ENCODE results near the gene HIVEP3.
"Not testable (repeated sequence)": the region's sequence is repeated elsewhere in the genome, so short reads cannot be mapped to it uniquely, and the experiment has no call there.

HIVEP3 gene

GRCh38 chr1:41918450-41919043 is at the start of gene HIVEP3:
Gene HIVEP3, minus strand, starts transcription at chr1:41918922.
- in situ Hi-C loops (cut with MboI; ENCODE audit: low sequenced_read_pairs) = no loop called here

GRCh38 chr1:41964400-41964799 is 45.7 kb upstream of the HIVEP3 start:
- in situ Hi-C loops (cut with MboI; ENCODE audit: low sequenced_read_pairs) = no loop called here

DNA sequence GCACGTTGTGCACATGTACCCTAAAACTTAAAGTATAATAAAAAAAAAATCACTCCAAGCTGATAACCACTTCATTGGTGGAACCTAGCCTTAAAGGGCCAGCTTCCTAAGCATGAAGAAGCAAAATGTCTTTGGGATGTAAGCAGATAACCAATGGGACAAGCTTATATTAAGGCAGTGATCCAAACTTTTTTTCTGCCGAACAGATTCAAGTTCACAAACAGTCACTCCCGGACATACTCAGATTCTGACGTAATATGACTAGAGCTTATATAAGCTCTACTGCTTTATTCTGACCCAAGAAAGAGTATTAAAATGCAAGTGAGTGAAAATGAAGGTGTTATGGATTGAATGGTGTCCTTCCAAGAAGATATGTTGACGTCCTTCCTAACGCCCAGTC is 44.9 kb upstream of the HIVEP3 start:
- in situ Hi-C loops (cut with MboI; ENCODE audit: low sequenced_read_pairs) = no loop called here

- in situ Hi-C loops (cut with MboI; ENCODE audit: low sequenced_read_pairs) = no loop called here
These were observed 39.4 kb upstream of the HIVEP3 start for GRCh38 chr1:41958015-41958673.

DNA sequence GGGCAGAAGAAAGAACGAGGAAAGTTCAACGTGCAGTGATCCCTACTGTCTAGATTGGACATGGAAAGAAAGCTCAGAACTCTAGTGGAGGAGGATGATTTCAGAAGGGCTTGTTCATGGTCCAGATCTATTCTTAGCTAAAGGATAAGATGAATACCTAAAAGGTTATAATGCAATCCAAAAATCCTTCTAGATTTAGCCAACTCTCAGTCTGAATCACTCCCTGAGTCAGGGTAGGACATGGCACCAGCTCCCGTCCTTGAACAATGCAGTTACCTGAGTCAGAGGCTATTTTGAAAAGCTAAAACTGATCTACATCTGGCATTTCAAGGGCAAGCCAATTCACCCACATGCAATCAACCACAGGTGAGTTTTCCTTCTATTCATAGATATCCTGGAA is 38.8 kb upstream of the HIVEP3 start:
- in situ Hi-C loops (cut with MboI; ENCODE audit: low sequenced_read_pairs) = no loop called here

GRCh38 chr1:41955461-41956159 is 36.9 kb upstream of the HIVEP3 start:
- in situ Hi-C loops (cut with MboI; ENCODE audit: low sequenced_read_pairs) = no loop called here

GRCh38 chr1:41954533-41954944 is 35.8 kb upstream of the HIVEP3 start:
- in situ Hi-C loops (cut with MboI; ENCODE audit: low sequenced_read_pairs) = no loop called here

DNA sequence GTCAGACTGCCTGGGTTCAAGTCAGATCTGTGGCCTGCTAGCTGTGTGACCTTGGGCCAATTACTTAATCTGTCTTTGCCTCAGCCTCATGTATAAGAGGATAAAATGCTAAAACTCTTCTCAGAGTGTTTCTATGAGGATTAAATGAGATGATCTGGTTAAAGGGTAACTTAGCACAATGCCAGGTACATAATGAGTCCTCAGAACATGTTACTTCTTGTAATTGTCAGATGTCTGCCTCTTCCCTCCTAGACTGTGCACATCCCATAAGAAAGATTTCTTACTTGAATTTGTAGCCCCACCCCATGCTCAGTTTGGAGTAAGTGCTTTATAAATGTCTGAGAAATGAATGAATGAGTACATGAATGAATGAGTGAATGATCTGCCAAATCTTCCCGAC is 34.6 kb upstream of the HIVEP3 start:
- in situ Hi-C loops (cut with MboI; ENCODE audit: low sequenced_read_pairs) = no loop called here

- in situ Hi-C loops (cut with MboI; ENCODE audit: low sequenced_read_pairs) = no loop called here
These were observed 33.5 kb upstream of the HIVEP3 start for GRCh38 chr1:41952208-41952607.

DNA sequence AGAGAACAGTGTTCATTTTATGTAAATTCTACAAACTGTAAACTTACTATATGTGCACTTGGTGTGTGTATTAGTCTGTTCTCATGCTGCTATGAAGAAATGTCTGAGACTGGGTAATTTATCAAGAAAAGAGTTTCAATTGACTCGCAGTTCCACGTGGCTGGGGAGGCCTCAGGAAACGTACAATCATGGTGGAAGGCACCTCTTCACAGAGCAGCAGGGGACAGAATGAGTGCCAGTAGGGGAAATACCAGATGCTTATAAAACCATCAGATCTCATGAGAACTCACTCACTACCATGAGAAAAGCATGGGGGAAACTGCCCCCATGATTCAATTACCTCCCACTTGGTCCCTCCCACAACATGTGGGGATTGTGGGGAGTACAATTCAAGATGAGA is 32.8 kb upstream of the HIVEP3 start:
- in situ Hi-C loops (cut with MboI; ENCODE audit: low sequenced_read_pairs) = not testable (repeated sequence)

GRCh38 chr1:41950820-41951219 is 32.1 kb upstream of the HIVEP3 start:
- in situ Hi-C loops (cut with MboI; ENCODE audit: low sequenced_read_pairs) = no loop called here

DNA sequence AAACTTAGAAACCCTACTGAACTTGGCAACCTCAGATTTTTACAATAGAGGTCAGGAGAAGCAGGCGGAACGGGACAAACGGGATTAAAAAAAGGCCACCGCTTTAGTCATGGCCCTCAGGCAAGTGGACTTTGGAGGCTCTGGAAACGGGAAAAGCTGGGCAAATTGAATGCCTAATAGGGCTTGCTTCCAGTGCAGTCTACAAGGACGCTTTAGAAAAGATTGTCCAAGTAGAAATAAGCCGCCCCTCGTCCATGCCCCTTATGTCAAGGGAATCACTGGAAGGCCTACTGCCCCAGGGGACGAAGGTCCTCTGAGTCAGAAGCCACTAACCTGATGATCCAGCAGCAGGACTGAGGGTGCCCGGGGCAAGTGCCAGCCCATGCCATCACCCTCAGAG is 27.2 kb upstream of the HIVEP3 start:
- in situ Hi-C loops (cut with MboI; ENCODE audit: low sequenced_read_pairs) = not testable (repeated sequence)

DNA sequence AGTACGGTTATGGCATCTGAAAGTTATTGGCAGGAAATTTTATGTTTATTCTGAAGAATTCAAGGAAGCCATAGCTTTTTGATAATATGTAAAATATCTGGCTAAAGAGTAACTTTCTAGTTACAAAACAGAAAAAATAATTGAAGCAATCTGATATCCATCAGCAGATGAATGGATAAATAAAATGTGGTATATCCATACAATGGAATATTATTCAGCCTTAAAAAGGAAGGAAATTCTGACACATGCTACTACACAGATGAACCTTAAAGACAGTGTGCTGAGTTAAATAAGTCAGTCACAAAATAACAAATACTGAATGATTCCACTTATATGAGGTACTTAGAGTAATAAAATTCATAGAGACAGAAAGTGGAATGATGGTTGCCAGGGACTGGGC is 25.0 kb upstream of the HIVEP3 start:
- in situ Hi-C loops (cut with MboI; ENCODE audit: low sequenced_read_pairs) = no loop called here

DNA sequence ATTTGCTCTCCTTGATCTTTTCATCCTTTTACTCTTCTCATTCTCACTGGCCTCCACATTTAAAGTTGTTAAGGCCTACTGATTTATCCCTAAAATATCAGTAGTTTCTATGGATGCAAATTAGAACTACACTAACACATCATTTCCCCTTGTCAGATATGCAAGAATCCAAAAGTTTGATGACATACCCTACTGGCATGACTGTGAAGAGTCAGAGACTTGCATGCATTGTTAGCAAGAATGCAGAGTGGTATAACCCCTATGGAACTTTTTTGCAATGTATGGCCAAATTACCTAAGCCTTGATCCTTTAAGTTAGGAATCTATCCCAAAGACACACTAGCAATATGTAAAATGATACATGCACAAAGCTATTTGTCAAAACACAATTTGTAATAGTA is 23.6 kb upstream of the HIVEP3 start:
- in situ Hi-C loops (cut with MboI; ENCODE audit: low sequenced_read_pairs) = no loop called here

DNA sequence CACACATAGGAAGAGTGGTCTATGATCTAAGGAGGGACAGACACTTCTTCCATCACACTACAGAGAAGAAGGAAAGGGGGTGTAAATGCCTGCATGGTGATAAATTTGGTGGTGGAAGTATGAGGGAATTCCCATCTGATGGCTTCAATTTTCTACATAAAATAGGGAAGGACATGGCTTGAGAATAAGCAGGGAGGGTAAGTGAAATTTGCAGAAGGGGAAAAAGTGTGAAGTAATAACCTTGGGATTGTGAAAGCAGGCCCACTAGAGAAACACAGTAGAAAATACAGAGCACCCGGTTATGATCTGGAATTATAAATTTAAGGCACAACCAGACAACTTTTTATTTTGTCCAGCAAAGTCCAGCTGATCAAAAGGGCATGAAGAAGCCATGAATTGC is 22.7 kb upstream of the HIVEP3 start:
- in situ Hi-C loops (cut with MboI; ENCODE audit: low sequenced_read_pairs) = no loop called here

DNA sequence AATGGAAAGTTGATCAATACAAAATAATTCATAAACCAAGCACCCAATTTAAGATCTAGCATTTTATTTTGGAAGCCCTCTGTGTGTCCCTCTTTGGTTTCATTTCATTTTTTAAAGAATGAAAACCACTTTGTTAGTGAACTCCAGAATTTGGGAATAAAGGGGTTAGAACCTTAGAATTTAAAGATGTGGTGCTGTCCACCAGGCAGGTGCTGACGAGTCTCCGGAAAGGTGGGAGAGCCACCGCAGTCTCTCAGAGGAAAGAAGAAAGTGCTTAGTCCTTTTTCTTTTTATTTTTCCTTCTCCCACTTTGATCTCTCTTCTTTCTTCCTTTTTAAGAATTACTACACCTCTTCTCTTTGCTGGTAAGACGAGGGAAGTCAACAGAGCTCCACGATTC is 20.5 kb upstream of the HIVEP3 start:
- in situ Hi-C loops (cut with MboI; ENCODE audit: low sequenced_read_pairs) = no loop called here

DNA sequence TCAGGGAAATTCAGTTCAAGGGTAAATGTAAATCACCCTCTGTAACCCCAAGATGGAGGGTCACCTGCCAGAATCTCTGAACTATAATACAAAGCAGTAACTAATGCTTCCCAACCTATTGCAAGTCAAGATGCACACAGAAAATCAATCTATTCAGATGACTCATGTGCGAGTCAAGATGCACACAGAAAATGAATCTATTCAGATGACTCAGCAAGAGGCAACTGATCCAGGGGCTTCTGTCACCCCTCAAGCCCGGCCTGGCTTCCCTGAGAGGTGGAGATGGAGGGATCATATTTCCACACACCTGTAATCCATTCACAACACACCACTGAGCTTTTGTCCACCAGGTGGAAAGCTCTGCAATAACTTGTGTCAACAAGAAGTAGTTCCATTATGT is 17.4 kb upstream of the HIVEP3 start:
- in situ Hi-C loops (cut with MboI; ENCODE audit: low sequenced_read_pairs) = no loop called here

DNA sequence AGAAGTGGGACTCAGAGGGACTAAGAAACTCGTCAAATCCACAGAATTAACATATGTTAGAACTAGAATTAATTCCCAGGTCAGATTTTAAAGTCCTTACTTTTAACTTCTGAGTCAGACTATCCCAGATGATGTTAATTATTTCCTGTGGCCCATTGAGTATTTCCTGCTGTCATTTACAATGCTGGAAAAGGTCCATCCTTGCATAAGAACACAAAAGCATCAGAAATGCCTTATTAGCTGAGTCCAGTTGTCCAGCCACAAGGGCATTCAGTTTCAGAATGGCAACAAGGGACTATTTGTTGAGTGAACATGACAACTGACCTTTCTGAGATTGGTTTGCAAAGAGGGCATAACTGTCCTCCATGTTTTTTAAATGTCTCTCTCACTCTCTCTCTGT is 16.5 kb upstream of the HIVEP3 start:
- in situ Hi-C loops (cut with MboI; ENCODE audit: low sequenced_read_pairs) = no loop called here

GRCh38 chr1:41933106-41933505 is 14.4 kb upstream of the HIVEP3 start:
- in situ Hi-C loops (cut with MboI; ENCODE audit: low sequenced_read_pairs) = no loop called here

DNA sequence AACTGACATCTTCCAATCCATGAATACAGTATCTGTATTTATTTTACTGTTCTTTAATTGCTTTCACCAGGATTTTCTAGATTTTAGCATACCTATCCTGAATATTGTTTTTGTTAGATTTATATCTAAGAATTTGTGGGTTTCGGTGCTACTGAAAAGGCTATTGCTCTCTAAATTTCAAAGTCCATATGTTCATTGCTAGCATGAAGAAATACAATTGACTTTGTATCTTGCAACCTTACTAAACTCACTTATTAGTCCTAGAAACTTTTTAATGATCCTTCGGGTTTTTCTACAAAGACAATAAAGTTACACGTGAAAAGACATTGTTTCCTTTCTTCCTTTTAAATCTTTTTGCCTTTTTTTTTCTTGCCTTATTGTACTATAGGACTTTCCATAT is 12.9 kb upstream of the HIVEP3 start:
- in situ Hi-C loops (cut with MboI; ENCODE audit: low sequenced_read_pairs) = no loop called here

DNA sequence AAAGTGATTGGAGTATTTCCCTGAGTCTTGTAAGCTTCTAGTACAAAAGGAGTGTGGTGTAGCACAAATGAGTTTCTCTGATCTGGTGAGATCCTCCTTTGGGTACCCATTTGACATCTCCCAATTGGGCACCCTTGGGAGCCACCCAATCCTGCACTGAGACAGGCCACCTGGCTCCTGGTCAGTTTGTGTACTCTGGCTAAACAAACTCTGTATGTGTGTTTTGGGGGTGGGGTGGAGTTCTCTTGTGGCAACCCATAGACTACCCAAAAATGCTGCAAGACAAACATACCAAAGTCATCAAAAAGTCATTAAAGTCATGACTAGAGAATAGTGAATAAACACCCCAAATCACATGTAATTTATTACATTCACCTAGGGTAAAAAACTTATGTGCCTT is 8.4 kb upstream of the HIVEP3 start:
- in situ Hi-C loops (cut with MboI; ENCODE audit: low sequenced_read_pairs) = no loop called here

DNA sequence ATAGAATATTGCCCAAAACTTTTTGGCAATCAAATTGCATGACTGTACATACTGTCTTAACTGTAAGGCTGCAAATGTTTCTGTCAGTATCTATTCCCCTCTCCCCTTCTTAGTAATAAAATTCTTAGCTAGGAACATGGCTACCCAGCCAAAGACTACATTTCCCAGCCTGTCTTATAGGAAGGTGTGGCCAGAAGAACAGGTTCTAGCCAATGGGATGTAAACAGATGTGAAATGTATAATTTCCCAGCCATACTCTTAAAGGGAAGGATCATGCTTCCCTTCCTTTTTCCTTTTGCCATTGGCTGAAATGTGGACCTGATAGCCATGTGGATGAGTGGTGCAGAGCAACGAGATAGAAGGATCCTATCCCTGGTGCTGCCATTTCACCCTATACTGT is 7.0 kb upstream of the HIVEP3 start:
- in situ Hi-C loops (cut with MboI; ENCODE audit: low sequenced_read_pairs) = no loop called here

Data from HL-60/S4 (cell line).